GM21367 (cell line): ENCODE data around the gene ZNF532.

ENCODE experiments used
- ATAC-seq: cut with Tn5 transposase; IDR thresholded peaks from one replicate; pipeline ENCODE4 v1.9.1; 2021; ENCODE audit not compliant: unreplicated experiment

Gene ZNF532

DNA sequence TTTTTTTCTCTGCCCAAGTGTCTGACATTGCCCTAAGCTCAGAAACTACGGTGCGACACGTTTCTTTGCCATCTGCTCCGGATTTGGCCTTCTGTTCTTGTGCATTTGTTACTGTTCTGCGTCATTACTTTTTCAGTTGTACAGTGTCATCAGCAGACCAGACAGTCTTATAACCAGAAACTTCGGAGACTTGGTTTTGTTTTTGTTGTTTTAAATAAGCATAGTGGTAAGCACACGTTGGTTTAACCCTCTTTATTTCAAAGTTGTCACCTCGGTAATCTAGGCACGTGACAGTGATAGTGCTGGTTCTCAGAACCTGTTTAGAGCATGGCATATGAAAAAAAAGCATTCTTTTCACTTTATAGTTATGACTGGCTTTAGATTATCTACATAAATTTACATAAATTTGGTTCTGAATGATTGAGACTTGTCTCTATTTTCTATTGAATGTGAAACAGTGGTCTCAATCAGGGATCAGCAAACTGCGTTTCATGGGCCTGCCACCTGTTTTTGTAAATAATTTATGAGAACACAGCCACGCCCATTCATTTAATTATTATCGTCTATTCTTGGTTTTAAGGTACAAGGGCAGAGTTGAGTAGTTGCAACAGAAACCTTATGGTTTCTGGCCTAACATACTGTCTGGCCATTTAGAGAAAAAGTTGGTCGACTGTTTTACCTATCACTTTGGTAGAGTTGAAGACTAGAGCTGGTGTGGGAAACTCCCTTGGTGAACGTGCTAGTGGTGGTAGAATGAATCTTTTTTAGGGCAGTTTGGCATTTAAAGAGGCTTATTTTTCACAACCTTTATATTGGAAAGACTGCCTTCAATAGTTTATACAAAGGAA, 106.5 kb downstream of the ZNF532 start:
- ATAC-seq = peak; percentile 73

DNA sequence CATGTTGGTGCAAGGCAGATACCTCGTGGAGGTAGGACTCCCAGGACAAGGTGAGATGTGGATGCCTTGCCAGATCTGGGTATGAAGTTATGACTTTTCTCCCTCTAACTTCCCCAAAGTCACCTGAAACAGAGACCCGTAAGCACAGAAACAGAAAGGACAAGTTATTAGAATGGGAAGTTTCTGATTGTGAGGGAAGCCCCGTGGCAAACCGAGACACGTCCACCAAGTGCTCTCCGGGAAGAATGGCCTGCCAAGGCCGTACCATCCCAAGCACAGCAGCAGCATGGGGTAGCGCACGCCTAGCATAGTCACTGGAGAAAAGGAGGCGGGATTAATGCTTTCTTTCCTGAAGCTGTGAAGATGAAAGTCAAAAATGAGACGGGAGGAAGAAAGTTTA, 110.6 kb downstream of the ZNF532 start:
- no peak for ATAC-seq

DNA sequence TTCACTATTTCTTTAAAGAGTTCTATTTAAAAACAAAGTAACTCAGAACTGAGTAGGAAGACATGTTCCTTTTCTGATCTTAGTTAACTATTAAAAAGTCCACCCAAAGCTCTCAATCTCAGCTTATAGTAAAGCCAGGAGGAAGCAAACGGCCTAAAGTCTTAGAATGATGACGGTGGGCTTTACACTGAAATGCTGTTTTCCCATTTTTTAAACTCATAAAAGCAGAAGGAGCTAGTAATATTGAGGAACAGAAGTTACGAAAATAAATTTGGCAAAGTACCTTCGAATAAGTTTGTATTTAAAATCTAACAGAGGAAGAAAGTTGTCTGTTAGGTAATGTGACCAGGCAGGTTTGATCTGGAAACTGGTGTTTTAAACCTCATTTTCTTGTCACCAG, 111.1 kb downstream of the ZNF532 start:
- no peak for ATAC-seq

DNA sequence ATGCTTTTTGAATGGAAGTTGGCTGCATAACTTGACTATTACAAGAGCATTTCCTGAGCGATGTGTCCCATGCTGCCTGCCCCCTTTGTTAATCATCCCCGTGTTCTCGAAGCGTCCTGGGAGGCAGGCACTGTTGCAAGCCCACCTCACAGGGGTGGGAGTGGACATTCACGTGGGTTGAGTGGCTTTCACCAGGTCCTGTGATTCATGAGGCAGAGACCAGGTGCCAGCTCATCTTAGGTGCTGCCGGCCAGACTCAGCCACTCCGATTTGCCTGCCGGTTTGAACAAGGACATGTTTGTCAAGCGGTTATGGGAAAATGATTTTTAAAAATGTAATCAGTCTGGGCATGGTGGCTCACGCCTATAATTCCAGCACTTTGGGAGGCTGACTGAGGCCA, 112.5 kb downstream of the ZNF532 start:
- ATAC-seq = no peak

DNA sequence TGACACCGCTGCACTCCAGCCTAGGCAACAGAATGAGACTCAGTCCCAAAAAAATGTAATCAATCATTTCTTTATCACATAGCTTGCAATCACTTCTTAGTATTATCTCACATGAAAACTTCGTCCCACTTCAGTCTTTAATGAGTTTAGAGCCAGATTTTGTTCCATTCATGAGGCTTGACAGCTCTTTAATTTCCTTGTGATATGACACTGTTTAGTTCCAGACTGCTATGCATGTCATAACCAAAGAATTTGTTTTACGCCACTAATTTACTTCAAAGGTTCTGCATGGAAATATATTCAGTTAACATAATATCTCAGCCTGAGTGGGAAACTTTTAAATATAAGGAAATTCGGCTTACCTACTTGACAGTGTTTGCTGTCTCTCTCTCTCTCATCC, 113.1 kb downstream of the ZNF532 start:
- no peak for ATAC-seq

DNA sequence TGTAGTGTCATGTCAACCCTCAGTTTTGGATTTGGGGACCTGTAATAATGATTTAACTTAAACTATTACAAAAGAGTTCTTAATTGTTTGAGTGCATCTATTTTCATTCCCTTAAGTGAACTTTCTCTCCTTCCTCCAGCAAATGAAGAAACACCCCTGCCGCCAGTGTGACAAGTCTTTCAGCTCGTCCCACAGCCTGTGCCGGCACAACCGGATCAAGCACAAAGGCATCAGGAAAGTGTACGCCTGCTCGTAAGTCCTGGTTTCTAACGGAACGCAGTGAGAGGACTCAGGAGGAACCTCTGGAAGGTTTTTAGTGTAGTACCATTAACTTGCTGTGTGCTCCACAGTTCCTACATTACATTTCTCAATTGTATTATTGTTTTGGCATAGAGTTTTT, 114.2 kb downstream of the ZNF532 start:
- ATAC-seq = no peak

DNA sequence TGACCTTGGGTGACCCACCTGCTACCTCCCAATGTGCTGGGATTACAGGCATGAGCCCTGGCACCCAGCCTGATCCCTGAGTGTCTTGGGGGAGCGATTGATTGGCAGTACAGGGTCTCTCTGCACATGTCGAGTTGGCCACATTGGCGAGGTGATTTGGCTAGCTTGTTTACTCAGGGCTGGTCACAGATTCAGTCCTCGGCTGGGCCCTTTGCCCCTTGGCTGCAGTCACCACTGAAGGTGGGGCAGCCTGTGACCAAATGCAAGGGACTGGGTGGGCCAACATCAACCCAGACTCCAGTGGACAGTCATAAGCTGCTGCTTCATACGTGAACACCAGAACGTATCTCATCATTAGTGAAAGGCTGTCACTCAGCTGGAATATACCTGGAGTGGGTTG, 114.9 kb downstream of the ZNF532 start:
- no peak for ATAC-seq

DNA sequence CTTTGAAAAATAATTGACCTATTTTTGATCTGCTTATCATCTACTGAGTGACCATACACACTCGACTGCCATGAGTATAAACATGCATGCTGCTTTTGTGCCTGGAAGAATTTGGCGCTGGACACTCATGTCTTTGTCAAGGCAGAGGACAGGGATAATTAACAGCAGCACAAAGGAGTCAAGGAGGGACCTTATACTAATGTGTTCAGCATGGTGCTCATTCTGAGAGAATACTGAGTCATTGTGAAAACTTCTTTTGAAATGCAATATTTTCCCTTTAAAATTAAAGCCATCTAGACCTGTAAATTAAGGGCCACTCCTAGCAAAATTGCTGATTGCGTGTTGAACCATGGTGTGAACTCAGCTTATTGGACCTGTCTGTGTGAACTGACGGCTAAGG, 116.3 kb downstream of the ZNF532 start:
- no peak for ATAC-seq

DNA sequence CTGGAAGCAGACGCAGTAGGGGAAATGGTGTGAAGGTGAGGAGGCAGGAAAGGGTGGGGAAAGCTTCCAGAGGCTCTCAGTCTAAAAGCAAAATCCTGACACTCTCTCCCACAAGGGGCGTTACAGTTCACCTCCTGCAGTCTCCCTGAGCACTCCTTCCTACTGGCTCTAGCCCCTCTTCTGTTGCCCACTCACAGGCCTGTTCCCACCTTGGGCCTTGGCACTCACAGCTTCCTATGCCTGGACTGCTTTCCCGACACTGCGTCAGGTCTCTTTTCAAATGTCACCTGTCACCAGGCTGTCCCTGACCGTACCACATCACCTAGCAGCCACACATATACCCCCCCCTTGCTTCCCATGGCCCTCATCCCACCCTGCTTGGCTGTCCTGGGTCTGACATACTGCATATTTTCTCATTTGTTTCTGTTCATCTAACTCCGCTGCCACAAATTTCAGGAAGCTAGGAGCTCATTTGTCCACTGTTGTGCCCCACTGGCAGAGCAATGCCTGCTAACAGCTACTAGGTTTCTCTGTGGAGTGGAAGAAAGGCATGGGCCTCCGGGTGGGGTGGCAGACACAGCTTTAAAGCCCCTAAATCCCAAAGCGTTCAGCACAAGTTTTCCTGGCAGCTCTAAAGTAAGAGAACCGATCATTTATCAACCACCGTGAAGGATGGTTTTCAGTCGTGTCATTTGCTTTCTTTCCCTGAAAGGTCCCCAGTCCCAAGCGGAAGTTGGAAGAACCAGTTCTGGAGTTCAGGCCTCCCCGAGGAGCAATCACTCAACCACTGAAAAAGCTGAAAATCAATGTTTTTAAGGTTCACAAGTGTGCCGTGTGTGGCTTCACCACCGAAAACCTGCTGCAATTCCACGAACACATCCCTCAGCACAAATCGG, 118.8 kb downstream of the ZNF532 start:
- no peak for ATAC-seq

DNA sequence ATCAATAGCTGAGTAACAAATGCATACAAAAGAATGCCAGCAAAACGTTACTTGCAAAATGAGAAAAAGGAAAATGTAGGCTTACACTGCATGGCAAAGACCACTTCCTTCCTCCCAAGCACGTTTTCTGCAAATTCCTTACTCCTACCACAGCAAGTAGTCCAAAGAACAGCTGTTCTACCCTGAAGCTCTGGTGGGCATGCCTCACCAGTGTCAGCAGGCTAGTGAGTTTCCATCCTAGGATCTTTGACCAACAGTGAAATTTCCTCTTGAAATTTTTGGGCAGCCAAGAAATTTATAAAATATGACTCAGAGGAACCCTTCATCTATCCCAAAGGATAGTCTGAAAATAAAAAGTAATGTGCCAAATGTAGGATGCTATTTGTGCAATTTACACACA, 123.9 kb downstream of the ZNF532 start:
- no peak for ATAC-seq

DNA sequence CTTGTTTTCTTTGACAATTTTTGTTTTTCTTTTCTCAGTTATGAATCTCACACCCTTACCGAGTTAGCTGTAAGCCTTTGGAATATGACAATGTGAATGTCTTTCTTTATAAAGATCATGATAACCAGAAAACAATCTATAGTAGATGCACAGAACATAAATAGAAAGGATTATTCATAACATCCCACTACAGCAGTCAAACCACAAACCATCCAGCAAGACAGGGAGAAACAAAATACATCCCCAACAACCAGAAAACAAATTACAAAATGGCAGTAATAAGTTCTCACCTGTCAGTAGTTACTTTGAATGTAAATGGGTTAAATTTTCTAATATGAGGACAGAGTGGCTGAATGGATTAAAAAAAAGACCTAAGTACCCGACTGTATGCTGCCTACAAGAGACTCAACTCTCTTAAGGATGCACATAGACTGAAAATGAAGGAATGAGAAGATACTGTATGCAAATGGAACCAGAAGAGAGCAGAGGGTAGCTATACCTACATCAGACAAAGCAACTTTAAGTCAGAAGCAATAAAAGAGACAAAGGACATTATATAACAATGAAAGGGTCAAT, 124.6 kb downstream of the ZNF532 start:
- no peak for ATAC-seq

DNA sequence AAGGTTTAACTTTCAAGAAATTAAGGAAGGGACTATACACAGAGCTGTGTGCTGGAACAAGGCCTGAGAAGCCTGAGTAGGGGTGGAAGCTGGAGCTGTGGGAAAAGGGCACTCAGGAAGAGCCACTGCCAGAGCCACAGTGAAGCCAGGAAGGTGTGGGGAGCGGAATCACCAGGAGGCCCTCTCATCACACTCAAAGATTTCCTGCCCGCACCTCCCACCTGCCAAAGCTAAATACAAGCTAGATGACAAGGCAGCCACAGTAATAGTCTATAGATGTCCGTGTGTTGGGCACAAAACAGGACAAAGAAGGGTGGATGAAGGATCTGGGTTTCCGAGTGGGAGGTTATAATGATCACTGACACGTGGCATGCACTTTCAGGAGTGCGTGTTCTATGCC, 126.0 kb downstream of the ZNF532 start:
- no peak for ATAC-seq

DNA sequence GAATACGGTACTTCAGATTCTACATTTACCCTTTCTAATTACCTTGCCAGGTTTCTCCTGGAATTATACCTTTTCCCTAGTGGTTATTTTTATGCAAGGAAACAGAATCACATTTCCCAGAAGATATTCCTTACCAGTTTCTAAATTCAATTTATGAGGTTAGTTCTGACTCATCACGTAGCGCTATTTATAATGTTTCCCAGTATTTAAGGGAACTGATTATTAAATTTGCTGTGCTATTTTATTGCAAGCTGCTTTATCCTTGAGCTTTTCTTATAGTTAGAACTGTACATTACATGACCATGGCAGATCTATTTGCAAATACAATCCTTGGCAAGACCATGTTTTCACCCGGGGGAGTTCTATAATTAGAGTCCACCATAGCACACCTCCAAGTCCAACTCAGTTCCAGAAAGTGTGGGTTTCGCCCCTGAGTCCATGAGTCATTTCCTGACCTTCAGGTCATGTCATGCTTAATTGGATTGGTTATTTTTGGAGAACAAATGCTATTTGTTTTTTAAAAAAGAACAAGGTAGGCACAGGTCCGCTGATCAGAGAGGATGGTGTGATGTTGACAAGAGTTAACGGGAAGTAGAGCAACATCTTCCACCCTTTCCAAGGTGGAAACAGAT, 126.6 kb downstream of the ZNF532 start:
- peak; percentile 72 for ATAC-seq

DNA sequence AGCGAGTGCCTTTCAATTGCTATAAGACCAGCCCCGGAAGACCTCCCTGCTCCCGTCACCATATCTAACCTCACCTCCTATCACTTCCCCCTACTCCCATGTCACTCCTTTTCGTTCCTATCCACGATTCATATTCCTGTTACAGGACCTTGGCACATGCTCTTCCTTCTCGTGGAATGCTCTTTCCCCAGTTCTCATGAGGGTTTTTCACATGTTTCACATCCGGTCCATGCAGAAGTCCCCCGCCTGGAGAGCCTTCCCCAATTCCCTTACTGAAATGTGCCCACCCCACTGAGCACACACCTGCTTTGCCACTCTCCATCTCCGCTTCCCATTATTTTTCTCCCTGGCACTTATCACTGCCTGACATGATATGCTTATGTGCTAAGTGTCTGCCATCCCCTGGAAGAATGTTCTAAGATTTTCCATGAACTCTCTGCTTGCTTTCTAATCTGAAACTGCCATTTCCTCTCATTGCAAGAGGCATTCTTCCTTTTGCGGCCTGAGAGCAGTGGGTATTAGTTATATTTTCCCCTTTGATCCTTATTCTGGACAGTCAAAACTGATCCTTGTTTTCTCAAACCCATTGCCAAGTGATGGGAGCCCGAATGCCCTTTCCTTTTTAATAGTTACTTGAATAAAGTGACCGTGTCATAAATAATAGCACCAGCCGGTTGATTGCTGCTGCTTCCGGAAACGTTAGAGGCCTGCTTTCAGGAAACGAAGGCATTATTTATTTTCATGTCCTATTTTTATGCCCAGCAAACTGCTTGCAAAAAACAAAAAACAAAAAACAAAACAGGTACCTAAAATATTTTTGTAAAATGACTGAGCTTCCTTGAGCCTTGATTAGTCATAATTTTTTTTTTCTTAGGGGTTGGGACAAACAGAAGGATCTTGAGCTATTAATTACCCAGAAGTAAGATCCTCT, 127.9 kb downstream of the ZNF532 start:
- no peak for ATAC-seq

DNA sequence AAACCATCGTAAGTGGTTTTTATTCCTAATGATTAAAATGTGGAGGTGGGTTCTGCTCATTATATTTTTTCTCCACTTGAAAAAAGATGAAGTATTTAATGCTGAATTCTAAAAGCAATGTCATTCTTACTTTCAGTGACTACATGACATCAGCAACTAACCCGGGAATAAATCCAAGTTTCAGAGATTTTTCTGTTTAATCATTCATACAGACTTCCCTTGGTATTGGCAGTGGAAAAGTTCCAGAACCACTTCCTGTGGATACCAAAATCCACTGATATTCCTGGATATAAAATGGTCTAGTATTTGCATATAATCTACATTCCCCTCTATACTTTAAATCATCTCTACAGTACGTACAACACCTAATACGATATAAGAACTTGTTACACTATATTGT, 128.6 kb downstream of the ZNF532 start:
- ATAC-seq = no peak

DNA sequence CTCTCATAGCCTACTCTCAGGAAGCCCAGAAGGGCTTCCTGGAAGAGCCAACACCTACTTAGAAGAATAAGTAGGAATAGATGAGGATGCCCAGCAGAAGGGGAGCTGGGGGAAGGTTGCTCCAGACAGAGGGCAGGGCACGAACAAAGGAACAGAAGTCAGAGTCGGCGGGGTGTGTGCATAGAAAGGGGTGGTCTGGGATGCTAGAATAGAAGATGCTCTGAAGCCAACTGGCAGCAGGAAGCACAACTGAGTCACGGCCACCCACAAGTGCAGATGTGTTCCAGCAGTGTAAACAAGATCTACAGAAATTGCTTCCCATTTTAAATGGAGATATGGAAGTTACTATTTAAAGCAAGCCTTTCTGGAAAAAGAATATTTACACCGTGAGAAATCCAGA, 131.0 kb downstream of the ZNF532 start:
- ATAC-seq = no peak

DNA sequence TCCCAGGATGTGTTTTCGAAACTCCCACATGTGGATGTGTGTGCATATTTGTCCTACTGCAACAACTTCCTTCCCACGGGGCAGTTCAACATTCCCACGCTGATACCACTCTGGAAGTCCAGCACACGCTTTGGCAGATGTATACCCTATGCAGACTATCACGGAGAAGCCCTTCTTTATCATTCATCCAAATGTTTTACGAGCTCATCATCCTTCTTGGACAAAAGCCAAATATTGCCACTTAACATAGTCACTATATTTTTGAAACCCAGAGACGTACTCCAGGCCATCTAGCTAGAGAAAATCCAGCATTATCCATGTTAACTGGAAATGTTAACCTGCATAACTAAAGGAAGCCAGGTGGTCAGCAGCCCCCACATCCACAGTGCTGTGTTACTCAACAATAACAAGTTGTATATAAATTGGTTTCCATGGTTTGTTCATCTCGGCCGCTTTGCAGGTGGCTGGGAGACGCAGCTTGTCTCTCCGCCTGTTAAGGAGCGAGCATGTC, 131.5 kb downstream of the ZNF532 start:
- no peak for ATAC-seq

DNA sequence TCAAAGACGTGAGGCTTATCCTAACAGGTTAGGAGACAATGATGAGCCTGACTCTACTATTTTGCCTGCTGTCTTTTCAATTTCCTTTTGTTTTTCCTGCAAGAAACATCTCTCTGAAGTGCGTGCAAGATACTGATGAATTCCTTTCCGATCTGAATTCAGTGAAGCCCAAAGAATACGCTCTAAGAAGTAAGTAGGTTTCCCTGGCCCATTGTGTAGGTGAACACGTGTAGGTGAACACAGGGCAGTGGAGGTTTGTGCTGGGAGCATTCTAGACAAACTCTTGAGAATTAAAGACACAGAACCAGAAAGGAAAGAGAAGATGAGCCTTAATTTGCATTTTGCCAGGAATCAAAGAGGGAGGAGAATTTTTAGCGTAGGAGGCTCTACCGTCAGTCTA, 132.0 kb downstream of the ZNF532 start:
- ATAC-seq = no peak

DNA sequence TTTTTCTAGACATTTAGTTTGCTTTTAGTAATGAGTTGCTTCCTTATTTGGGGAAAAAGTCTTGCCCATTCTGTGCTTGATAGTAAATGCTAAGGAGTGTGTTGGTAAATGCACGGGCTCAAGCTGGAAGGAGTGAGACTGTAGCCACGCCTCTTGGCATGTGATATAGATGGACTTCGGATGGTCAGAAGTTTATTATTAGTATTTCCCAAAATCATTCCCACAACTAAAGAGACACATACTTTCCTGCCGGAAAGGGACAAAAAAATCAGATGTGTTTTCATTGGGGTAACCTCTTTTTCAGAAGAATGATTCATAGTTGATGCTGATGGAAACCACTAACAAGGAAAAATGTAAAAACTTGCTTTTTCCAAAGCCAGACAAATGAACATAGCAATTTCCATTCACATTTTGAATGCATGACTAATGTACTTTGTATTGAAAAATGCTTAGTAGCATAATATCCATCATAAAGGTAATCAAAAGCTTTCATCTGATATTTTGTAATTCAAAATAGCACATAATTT, 133.2 kb downstream of the ZNF532 start:
- no peak for ATAC-seq
